HG03571 (cell line): ENCODE data around the gene SPEN.

ENCODE experiments used
- ATAC-seq: cut with Tn5 transposase; IDR thresholded peaks from one replicate; pipeline ENCODE4 v1.9.1; 2021; ENCODE audit not compliant: unreplicated experiment

The SPEN gene

GRCh38 chr1:15935056-15935950 lies 87.8 kb downstream of the SPEN start:
- no peak for ATAC-seq

- ATAC-seq: no peak
Observed at GRCh38 chr1:15936025-15936424, 88.5 kb downstream of the SPEN start.

- ATAC-seq: no peak
Observed at GRCh38 chr1:15937146-15937545, 89.6 kb downstream of the SPEN start.

- no peak for ATAC-seq
Observed at GRCh38 chr1:15937706-15938168, 90.2 kb downstream of the SPEN start.

- no peak for ATAC-seq
Observed at GRCh38 chr1:15938628-15939161, 91.2 kb downstream of the SPEN start.

- no peak for ATAC-seq
Observed at GRCh38 chr1:15939181-15940109, 91.9 kb downstream of the SPEN start.

- no peak for ATAC-seq
Observed at GRCh38 chr1:15940110-15941043, 92.9 kb downstream of the SPEN start.

GRCh38 chr1:15941044-15941840 lies 93.7 kb downstream of the SPEN start:
- ATAC-seq: no peak

GRCh38 chr1:15941899-15942660 lies 94.6 kb downstream of the SPEN start:
- ATAC-seq: no peak

GRCh38 chr1:15942661-15943327 lies 95.3 kb downstream of the SPEN start:
- ATAC-seq: no peak

- ATAC-seq: no peak
Observed at GRCh38 chr1:15943328-15943991, 96.0 kb downstream of the SPEN start.

GRCh38 chr1:15943992-15944307 lies 96.4 kb downstream of the SPEN start:
- ATAC-seq: no peak

- ATAC-seq: no peak
Observed at GRCh38 chr1:15944308-15945010, 97.0 kb downstream of the SPEN start.

GRCh38 chr1:15945011-15945831 lies 97.7 kb downstream of the SPEN start:
- ATAC-seq: no peak

- no peak for ATAC-seq
Observed at GRCh38 chr1:15945832-15946448, 98.4 kb downstream of the SPEN start.
